Activated B cell treated with CpG ODN at 0.5 μM for 24 hours (primary cell): ENCODE measurements around the gene MAGED4B. TPM values are rescaled to one million over a fixed set of nuclear protein-coding genes. Genes with fewer than 3 reads are reported as not detected.
"Not testable (repeated sequence)": the region's sequence is repeated elsewhere in the genome, so short reads cannot be mapped to it uniquely, and the experiment has no call there.

Source experiments
- ATAC-seq: fragments of 200-7000 bp; cut with Tn5 transposase; one replicate; pipeline ENCODE4 v1.10.0; 2021; ENCODE audit warnings: low read depth, mild to moderate bottlenecking, moderate library complexity
- CTCF ChIA-PET: fragments of 350-600 bp; sonication (Branson Sonifier 250); formaldehyde crosslinking; loops from one replicate; lab custom pipeline; 2021; ENCODE audit warnings: antibody characterized with exemption; lab: Charles Lee
- POLR2A ChIA-PET: fragments of 350-600 bp; sonication (Branson Sonifier 250); formaldehyde crosslinking; loops from one replicate; lab custom pipeline; 2021; ENCODE audit warnings: antibody characterized with exemption; lab: Charles Lee
- DNase-seq: peaks from one replicate; pipeline ENCODE4 v3.0.0; 2022
- H3K27ac Mint-ChIP-seq: one replicate; pipeline ENCODE4 v1.8.0; 2020; ENCODE audit warnings: mixed read lengths
- H3K27me3 Mint-ChIP-seq: one replicate; pipeline ENCODE4 v1.8.0; 2021; ENCODE audit warnings: mixed read lengths
- H3K36me3 Mint-ChIP-seq: one replicate; pipeline ENCODE4 v1.8.0; 2021; ENCODE audit warnings: low read depth, mixed read lengths
- H3K4me1 Mint-ChIP-seq: one replicate; pipeline ENCODE4 v1.8.0; 2021; ENCODE audit warnings: mixed read lengths
- H3K4me3 Mint-ChIP-seq: one replicate; pipeline ENCODE4 v1.8.0; 2020; ENCODE audit warnings: mild to moderate bottlenecking, mixed read lengths
- H3K9me3 Mint-ChIP-seq: one replicate; pipeline ENCODE4 v1.8.0; 2020; ENCODE audit warnings: mixed read lengths
- intact Hi-C: fragments of 100-400 bp; cut with micrococcal nuclease; formaldehyde crosslinking; loops from one replicate; pipeline ENCODE4 v1.15.1; 2024
- total RNA-seq: library from RNA; stranded (reverse); gene quantifications from 2 replicates; pipeline ENCODE4 v1.2.3, GENCODE V29; 2022
- TF ChIP-seq, protein P1 (sequence below): fragments of 200-600 bp; IDR thresholded peaks from one replicate; pipeline ENCODE4 v1.8.0; 2022; ENCODE audit warnings: antibody characterized with exemption, mild to moderate bottlenecking

MAGED4B gene, protein sequence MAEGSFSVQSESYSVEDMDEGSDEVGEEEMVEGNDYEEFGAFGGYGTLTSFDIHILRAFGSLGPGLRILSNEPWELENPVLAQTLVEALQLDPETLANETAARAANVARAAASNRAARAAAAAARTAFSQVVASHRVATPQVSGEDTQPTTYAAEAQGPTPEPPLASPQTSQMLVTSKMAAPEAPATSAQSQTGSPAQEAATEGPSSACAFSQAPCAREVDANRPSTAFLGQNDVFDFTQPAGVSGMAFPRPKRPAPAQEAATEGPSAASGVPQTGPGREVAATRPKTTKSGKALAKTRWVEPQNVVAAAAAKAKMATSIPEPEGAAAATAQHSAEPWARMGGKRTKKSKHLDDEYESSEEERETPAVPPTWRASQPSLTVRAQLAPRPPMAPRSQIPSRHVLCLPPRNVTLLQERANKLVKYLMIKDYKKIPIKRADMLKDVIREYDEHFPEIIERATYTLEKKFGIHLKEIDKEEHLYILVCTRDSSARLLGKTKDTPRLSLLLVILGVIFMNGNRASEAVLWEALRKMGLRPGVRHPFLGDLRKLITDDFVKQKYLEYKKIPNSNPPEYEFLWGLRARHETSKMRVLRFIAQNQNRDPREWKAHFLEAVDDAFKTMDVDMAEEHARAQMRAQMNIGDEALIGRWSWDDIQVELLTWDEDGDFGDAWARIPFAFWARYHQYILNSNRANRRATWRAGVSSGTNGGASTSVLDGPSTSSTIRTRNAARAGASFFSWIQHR
- total RNA-seq: 3.3 and 5.0 TPM in 2 replicates

DNA sequence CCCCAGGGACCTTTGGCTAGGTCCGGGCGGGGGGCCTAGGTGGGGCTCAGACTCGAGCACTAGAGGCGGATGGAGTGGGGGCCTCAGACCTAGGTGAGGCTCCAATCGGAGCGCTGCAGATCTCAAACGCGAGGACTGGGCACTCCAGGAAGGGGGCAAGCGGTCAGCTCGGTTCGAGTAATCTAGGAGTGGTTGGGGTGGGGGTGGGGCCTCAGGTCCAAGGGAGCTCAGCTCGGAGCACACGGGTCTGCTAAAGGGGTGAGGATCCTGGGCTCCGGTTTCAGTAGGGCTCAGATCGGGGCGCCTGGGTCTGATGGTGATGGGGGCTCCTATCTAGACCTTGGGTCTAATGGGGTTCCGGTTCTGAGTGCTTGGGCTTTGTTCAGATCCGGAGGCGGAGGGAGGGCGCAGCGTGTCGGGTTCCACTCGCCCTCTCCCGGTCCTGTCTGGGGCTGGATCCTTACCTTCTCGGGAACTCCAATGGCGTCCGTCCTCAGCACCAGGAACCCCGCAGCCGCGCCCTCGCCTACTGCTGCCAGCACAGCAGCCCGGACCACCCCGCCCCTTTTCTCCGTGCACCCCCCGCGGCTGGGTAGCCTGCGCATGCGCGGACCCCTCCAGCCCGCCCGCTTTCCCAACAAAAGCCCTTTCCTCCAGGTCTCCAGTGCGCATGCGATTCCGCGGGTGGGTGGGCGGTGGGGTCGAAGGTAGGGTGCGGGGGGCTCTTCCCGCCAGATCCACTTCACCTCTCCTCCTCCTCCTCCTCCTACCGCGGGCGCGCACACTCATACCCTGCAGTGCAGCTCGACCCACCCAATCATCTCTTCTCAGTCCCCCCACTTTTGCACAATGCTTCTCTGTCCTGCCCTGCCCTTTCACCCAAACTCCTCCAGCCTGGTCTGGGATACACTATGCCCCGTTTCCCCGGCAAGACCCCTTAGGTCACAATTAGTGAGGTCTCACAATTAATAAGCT lies at the start of gene MAGED4B:
MAGED4B (minus strand) TSS at position 518 of the 975 bp plus-strand sequence. CDS start 1,011 bp downstream, outside the sequence.
- DNase-seq, H3K4me1 Mint-ChIP-seq, H3K27ac Mint-ChIP-seq, H3K36me3 Mint-ChIP-seq, H3K27me3 Mint-ChIP-seq, H3K9me3 Mint-ChIP-seq, POLR2A ChIA-PET, intact Hi-C loops, CTCF ChIA-PET, H3K4me3 Mint-ChIP-seq: not testable (repeated sequence)
- ATAC-seq: peak; percentile 72

DNA sequence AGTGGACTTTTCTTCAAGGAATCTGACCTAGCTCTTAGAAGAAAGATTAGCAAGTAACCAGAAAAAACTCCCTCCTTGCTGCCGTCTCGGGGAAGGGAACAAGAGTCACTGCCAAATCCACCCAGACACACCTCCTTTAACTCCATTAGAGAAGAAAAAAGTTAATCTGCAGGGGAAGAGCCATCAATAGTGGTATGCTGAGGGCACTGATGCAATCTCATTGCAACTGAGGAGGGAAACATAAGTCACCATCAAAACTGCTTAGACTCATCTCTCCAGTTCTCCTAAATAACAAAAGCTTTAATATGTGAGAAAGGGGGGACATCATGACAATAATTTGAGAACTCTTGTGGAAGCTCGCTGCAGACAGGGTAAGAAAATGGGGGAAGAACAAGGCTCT lies 49.3 kb upstream of the MAGED4B start:
- Mint-ChIP-seq H3K27ac (no peak overlapping the region), H3K36me3 (no peaks in the 10 kb centered on the region), H3K4me3 (no peak overlapping the region), H3K4me1 (no peaks in the 10 kb centered on the region), H3K9me3 (peaks cover 5% of the 10 kb centered on the region), H3K27me3 (peaks cover 6% of the 10 kb centered on the region)
- POLR2A ChIA-PET: no interaction called here
- CTCF ChIA-PET: no interaction called here
- TF ChIP-seq, protein P1, sequence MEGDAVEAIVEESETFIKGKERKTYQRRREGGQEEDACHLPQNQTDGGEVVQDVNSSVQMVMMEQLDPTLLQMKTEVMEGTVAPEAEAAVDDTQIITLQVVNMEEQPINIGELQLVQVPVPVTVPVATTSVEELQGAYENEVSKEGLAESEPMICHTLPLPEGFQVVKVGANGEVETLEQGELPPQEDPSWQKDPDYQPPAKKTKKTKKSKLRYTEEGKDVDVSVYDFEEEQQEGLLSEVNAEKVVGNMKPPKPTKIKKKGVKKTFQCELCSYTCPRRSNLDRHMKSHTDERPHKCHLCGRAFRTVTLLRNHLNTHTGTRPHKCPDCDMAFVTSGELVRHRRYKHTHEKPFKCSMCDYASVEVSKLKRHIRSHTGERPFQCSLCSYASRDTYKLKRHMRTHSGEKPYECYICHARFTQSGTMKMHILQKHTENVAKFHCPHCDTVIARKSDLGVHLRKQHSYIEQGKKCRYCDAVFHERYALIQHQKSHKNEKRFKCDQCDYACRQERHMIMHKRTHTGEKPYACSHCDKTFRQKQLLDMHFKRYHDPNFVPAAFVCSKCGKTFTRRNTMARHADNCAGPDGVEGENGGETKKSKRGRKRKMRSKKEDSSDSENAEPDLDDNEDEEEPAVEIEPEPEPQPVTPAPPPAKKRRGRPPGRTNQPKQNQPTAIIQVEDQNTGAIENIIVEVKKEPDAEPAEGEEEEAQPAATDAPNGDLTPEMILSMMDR: no peak
- DNase-seq (no peak), ATAC-seq (no peak)
- intact Hi-C loops: no loop called here

DNA sequence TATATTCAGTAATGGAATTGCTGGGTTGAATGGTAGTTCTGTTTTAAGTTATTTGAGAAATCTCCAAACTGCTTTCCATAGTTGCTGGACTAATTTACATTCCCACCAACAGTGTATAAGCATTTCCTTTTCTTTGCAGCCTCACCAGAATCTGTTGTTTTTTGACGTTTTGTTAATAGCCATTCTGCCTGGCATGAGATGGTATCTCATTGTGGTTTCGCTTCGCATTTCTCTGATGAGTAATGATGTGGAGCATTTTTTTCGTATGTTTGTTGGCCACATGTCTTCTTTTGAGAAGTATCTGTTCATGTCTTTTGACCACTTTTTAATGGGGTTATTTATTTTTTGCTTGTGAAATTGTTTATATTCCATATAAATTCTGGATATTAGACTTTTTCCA lies 13.6 kb upstream of the MAGED4B start:
- TF ChIP-seq, protein P1: no peak
- Mint-ChIP-seq H3K27ac (no peak overlapping the region), H3K36me3 (no peaks in the 10 kb centered on the region), H3K27me3 (no peaks in the 10 kb centered on the region), H3K4me1 (peaks cover 33% of the 10 kb centered on the region), H3K4me3 (no peak overlapping the region), H3K9me3 (no peaks in the 10 kb centered on the region)
- ChIA-PET CTCF (no interaction called here), POLR2A (no interaction called here)
- intact Hi-C loops: no loop called here
- DNase-seq (no peak), ATAC-seq (no peak)

DNA sequence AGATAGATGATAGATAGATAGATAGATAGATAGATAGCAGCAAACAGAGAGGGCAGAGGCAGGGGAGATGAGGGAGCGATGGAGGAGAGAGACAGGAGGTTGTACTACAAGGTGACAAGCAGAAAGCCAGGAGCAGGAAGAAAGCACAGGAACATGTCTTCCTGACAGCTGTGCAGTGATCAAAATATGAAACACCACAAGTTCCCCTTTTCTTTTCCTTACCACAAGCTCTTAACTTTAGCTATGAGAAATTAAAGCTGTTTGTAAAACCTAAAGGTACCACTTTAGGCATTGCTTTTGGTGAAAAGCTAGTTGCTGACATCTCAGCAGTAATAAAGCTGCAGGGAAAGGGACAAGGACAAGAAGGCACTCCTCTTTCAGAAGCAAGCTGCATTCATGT lies 9.1 kb upstream of the MAGED4B start:
- intact Hi-C loops: no loop called here
- TF ChIP-seq, protein P1: no peak
- CTCF ChIA-PET: no interaction called here
- Mint-ChIP-seq H3K27ac (no peak overlapping the region), H3K9me3 (no peaks in the 10 kb centered on the region), H3K4me3 (peak overlapping the region; percentile 38), H3K4me1 (peaks cover 29% of the 10 kb centered on the region), H3K36me3 (no peaks in the 10 kb centered on the region), H3K27me3 (no peaks in the 10 kb centered on the region)
- POLR2A ChIA-PET: no interaction called here
- ATAC-seq (peak; percentile 14), DNase-seq (no peak)

DNA sequence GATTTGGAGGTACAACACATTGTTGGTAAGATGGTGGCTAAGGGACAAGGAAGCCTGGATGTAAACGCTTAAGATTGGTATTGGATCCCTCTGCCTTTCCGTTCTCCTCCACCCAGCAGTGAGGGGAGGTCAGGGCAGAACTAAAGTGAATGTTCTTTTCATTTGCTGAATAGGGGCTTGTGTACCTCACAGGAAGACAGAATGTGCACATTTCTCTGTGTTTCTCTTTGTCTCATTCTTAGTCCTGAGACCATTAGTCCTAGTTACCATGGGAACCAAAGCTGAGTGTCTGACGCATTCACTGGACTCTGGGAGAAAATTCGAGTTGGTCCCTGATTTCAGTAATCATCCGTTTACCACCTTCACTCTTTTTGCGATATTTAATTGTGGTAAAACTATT lies 26.7 kb downstream of the MAGED4B start:
- CTCF ChIA-PET, ATAC-seq, H3K27me3 Mint-ChIP-seq, intact Hi-C loops, H3K27ac Mint-ChIP-seq, H3K4me3 Mint-ChIP-seq, H3K4me1 Mint-ChIP-seq, H3K36me3 Mint-ChIP-seq, H3K9me3 Mint-ChIP-seq, DNase-seq, POLR2A ChIA-PET: not testable (repeated sequence)
